NK-92 (cell line): ENCODE results near the gene SPEM3.

Experiments used
- DNase-seq: peaks from one replicate; lab custom pipeline; 2025; ENCODE audit not compliant: unreplicated experiment; lab: John Stamatoyannopoulos, UW

The SPEM3 gene

DNA sequence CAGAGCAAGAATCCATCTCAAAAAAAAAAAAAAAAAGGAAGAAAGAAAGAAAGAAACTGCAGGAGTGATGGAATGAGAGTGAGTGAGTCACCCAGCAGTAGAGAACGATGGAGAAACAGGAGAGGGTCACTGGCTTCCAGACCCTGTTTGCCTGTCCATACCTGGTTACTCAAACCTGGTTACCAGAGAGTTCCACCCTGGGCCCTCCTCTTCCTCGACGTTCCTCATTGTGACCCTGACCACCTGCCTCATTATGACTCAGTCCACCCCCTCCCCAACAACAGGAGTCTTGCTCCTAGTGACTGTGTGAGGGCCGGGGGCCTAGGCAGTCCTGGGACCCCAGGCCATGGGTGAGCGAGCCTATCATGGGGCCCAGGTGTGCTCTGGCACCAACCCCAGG is at the start of gene SPEM3:
SPEM3 (plus strand) TSS at position 301 of the 400 bp plus-strand sequence; CDS start at position 347, 46 bp downstream.
- no peak for DNase-seq

DNA sequence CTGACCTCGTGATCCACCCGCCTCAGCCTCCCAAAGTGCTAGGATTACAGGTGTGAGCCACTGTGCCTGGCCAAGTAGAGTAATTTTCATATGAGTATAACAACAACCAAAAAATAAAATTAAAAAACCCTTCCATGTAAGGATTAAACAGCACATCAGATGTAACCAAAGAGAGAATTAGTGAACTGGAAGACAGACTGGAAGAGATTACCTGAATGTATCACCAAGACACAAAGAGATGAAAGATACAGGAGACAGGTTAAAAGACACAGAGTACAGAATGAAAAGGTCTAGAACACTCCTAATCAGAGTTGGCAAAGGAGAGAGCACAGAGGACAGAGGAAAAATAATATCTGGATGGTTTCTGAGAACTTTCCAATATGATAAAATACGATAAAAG is 49.5 kb upstream of the SPEM3 start:
- no peak for DNase-seq

DNA sequence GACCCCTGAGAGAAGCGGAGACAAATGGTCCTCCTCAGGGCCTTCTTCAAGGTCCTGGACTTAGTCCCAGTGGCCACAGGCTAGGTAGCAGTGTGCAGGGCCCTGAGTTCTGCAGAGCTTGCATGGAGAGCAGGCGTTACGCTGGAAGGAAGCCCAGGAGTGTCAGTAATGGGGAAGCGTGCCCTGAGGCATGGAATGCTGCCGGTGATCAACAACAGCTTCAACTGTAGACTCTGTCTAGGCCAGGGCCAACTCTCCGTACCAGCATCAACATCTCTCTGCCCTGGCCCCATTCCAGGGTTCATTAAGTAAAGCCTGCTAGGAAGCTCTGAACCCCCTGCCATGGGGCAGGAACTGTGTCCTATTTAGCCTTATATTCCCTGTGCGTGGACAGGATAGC is 48.3 kb upstream of the SPEM3 start:
- no peak for DNase-seq

DNA sequence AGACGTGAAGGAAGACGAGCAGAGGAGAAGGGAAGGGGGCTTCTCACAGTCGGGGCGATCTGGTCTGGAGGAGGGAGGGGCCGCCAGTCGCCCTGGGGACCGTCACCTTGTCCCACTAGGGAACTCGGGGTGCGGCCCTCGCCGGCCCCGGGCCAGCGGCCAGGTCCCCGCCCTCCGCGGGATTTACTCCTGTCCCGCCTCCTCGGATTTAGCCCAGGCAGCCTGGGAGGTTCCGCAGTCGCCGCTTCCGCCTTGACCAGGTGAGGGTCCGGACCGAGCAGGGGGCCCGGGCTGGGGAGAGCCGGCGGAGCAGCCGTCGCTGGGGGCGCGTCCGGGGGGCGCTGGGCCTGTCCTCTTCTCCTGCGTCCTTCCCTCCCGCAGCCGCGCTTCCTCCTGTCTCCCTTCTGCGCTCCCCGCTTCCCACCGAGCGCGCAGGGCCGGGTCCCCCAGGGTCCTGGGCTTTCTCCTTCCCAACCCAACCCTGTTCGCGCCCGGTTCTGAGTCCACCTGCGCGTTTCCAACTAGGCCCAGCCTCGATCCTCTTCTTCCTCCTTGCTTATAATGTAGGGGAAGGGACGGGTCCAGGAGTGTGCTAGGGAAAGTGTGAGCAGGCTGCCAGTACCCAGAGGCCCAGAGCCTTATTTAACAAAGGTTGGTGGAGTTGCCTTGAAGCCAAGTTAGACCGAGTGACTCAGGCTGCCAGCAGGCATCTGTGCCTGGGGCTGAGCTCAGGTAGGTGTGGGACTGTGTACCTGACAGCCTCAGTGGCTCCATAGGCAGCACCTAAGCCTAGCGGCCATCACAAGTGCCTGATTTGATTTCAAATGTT is 47.6 kb upstream of the SPEM3 start, which contains the start of gene TNK1:
TNK1 (plus strand) TSS at position 235 of the 829 bp plus-strand sequence. CDS start 1,838 bp downstream, outside the sequence.
- no peak for DNase-seq

DNA sequence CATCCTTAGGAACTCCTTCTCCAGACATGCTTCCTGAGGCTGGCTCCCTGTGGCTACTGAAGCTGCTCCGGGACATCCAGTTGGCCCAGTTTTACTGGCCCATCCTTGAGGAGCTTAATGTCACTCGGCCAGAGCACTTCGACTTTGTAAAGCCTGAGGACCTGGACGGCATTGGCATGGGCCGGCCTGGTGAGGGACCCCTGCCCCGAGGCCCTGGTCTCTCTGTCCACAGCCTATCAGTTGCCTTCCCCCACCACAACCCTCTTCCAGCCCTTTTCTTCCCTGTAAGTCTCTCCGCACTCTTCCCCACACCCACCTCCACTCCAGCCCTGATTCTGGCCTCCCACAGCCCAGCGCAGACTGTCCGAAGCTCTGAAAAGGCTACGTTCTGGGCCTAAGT is 45.8 kb upstream of the SPEM3 start:
- no peak for DNase-seq

DNA sequence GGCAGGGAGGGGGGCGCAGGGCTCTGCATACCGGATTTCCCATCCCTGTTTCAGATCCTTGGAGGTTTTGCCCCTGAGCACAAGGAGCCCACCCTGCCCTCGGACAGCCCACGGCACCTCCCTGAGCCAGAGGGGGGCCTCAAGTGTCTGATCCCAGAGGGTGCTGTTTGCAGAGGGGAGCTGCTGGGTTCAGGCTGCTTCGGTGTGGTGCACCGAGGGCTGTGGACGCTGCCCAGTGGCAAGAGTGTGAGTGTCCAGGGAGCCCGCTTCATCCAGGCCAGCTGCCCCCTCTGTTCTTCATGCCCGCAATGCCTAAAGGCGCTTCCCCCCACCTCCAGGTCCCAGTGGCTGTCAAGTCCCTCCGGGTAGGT is 45.3 kb upstream of the SPEM3 start:
- DNase-seq: no peak

DNA sequence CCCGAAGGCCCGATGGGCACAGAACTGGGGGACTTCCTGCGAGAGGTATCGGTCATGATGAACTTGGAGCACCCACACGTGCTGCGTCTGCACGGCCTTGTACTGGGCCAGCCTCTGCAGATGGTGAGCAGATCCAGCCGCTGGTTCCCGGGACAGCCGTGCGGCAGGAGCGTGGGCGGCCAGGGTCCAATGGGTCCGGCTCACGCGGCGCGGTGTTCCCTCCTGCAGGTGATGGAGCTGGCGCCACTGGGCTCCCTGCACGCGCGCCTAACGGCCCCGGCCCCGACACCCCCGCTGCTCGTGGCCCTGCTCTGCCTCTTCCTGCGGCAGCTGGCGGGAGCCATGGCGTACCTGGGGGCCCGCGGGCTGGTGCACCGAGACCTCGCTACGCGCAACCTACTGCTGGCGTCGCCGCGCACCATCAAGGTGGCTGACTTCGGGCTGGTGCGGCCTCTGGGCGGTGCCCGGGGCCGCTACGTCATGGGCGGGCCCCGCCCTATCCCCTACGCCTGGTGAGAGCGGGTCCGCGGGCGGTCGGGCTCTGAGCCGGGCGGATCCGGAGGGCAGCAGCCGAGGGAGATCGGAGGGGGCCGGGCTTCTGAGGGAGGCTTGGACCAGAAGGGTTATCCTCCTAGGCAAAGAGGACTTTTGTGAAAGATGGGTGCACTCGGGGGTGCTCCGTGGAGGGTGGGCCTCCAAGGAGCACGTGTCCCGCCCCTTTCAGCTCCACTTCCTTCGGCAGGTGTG is 44.7 kb upstream of the SPEM3 start:
- DNase-seq: no peak

DNA sequence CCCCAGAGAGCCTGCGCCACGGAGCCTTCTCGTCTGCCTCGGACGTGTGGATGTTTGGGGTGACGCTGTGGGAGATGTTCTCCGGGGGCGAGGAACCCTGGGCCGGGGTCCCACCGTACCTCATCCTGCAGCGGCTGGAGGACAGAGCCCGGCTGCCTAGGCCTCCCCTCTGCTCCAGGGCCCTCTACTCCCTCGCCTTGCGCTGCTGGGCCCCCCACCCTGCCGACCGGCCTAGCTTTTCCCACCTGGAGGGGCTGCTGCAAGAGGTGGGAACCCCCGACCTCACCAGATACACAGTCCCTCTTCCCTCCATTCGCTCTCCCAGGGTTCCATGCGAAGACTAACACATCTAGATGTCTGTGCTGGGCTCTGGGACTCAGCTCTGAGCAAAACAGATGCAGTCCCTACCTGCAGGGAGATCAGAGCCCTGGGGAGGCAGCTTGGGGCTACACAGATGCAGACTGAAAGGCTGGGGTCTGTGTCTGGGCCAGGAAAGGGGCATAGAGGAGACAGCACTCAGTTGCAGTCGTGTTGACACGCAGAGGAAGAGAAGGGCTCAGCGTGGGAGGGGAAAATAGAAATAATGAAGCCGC is 44.1 kb upstream of the SPEM3 start:
- DNase-seq: no peak

DNA sequence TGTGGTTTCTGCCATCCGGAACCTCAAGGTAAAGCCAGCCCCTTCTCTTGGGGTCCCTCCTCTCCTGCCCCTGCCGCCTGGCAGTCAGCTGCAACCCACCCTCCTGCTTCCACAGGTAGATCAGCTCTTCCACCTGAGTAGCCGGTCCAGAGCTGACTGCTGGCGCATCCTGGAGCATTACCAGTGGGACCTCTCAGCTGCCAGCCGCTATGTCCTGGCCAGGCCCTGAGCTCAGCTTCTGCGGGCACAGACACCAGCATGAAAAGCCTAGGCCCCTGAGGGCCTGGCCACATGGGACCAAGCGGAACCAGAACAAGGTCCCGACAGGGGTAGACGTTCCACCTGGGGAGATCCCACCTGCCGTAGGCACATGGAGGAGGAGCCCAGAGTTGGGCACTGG is 39.8 kb upstream of the SPEM3 start:
- no peak for DNase-seq

DNA sequence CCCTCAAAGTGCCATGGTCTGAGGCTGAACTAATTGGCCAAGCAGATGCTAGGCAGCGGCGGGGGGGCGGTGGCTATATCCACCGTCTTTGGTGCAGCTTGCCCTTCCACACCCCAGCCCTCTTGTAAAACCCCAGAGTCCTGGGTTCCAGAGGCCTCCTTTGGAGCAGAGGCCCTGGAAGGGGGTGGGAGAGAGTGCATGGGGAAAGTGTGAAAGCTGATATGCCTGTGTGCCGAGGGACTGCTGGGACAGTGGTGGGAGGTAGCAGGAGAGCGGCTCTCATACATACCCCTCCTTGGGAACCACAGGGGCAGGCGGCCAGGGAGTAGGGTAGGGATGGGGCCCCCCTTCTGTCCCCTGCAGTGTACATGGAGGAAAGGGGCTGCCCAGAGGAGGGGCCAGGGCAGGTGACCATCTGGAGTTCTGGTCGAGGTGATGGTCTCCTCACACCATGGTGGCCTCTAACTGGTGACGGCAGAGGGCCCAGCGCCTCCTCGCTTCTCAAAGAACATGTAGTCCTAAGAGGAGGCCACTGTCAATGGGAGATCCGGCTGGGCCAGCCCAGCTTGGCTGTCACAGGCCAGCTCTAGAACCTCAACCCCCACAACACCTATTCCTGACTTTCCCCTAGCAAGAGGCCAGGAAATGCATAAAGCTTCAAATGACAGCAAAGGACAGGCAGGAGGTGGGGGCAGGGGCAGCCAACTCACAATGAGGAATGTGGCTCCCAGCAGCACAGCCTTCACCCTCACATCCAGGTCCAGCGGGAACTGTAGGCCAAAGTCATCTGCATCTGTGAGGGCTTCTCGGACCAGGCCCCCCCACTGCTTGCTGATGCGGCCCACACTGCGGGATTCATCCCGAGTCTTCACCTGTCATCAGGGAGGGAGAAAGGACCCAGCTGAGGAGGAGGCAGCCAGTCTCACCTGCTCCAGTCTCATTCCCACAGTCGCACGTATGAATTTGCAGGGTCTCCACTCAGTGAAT is 38.4 kb upstream of the SPEM3 start:
- no peak for DNase-seq

DNA sequence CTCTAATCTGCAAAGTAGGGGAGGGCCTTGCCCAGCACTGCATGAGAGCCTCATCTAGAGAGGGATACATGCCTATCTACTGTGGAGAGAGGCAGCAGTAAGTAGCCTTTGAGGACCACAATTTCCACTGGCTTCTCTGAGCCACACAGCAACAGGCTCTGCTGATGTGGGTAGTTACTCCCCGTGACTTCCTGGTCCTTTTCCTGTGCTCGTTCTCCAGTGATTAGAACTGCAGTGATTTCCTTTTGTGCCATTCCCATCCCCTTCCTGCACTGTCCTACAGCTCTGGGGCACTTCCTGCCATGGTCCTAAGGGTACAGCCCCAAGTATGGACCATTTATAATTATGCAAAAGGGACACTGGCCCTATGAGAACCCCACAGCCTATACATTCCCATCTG is 37.4 kb upstream of the SPEM3 start:
- DNase-seq: no peak

DNA sequence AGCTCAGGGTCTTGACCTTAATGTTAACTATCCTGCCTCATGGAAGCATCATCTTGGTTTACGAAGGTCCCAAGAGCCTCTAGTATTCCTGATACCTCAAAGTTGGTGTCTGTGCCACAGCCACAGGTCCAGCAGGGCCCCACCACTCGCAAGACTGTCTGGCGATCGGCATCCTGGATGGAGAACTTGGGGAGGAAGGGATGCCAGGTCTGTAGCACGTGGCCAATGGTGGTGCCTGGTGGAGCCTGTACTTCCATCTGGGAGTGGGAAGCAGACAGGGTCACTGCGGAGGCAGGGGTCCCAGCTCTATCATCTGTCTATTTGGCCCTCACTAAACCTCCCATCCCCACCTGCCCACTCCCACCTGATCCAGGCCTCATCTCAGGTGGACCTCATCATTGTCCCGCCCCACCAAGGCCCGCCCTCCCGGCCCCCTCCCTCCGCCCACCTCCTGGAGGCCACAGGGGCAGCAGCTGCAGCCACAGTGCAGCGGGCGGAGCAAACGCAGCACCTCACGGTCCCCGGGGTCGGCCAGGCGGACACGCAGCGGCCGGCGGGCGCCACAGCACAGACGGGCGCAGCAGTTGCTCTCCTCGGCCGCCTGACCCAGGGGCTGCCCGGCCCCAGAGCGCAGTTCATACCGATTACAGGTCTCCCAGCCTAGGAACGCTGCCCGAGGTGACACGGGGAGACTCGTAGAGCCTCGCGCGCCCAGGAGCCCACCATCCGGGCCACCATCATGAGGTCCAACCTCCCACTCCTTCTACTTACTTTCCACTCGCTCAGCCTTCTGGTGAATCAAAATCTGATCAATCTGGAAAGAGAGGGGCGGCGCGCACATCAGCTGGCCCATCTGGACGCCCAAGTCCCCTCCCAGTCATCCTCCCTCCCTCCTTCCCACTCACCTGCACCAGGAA is 35.7 kb upstream of the SPEM3 start:
- no peak for DNase-seq

DNA sequence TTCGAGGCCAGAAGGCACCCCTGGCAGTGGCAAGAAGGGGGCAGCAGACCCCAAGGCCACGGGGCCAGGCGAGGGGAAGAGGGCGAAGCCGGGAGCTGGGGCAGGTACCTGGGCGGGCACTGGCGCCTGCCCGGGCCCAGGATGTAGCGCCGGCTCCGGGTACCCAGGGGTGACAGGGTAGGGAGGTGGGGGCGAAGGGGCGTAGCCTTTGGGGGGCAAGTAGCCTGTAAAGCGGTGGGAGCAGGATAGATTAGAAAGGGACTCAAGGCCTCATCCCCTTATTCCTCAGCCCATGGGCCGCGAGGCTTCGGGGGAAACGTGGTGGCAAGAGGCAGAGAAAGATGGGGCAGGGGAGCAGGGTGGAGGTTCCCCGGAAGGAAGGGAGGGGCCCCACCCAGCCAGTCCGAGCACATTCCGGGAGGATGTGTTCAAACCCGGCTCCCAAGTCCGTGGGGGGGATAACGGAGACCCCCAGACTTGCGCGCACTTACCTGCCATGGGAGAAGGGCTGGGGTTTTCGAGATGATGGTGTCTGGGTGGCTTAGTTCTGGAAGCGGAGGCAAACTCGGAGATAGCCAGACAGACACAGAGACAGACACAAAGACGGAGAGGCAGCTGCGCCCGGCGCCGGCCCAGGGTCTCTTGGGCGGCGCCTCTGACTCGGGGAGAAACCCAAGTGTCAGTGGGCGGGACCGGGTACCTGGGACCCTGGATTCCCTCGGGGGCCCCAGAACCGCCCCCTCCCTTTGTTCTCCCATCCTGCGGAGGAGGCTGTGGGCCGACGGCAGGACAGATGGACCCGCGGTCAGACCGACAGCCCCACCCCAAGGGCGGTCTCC is 34.8 kb upstream of the SPEM3 start:
- no peak for DNase-seq

DNA sequence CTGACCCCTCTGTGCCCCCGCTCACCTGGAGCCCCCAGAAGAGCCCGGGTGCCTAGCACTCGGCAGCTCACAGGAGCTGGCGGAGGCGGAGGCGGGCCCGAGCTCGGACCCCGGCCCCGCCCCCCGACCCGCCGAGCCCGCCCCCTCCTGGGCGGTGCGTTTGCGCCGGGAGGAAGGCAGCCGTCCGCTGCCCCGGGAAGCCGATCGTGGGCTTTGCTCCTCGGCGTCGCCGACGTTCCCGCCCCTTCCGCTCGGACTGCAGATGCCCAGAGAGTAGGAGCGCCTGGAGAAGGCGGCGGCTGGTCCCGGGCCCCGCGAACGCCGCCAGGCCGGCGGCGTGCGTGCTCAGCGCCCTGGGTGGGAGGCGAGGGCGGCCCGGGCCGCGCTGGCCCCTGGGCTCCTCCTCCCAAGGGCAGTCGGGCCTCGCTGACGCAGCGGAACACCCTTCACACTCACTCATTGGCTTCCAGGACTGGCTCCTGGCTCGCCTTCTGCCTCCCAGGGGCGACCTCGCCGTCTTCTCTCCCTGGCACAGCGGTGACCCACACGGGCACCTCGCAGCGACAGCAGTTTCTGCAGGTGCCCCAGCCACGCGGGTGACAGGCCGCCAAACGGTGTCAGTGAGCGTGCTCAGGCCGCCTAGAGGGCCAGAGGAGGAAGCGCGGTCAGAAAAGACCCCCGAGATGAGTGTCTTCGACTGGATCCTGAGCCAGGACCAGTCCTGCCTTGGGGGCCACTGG is 34.0 kb upstream of the SPEM3 start, which contains the start of gene PLSCR3:
PLSCR3 (minus strand) TSS at position 74 of the 740 bp plus-strand sequence. CDS start 415 bp downstream, outside the sequence.
- DNase-seq: no peak

DNA sequence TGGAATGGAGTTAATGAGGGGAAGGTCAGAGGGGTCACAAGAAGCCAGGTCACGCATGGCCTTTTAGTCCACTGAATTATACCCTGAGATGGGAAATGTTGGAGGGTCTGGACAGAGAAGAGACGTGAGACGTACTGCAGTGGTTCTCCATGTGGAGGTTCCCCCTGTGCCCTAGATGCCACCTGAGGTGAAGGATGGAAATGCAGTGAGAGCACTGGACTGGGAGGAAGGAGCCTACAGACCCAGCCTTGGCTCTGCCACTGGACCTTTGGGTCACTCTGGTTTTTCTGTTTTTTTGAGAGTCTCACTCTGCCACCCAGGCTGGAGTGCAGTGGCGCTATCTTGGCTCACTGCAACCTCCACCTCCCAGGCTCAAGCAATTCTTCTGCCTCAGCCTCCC is 32.5 kb upstream of the SPEM3 start:
- DNase-seq: no peak

DNA sequence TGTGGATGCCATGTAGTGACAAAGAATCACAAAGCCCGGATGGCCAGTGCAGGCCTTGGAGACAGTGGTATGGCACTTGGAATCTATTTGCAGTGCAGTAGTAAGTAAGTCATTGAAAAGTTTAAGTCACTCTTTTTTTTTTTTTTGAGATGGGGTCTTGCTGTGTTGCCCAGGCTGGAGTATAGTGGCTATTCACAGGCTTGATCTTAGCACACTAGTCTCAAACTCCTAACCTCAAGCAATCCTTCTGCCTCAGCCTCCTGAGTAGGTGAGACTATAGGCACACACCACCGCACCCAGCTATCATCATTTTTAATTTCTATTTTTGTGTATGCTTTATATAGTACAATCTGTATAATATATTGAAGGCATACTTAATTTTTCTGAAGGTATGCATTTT is 30.0 kb upstream of the SPEM3 start:
- DNase-seq: no peak

DNA sequence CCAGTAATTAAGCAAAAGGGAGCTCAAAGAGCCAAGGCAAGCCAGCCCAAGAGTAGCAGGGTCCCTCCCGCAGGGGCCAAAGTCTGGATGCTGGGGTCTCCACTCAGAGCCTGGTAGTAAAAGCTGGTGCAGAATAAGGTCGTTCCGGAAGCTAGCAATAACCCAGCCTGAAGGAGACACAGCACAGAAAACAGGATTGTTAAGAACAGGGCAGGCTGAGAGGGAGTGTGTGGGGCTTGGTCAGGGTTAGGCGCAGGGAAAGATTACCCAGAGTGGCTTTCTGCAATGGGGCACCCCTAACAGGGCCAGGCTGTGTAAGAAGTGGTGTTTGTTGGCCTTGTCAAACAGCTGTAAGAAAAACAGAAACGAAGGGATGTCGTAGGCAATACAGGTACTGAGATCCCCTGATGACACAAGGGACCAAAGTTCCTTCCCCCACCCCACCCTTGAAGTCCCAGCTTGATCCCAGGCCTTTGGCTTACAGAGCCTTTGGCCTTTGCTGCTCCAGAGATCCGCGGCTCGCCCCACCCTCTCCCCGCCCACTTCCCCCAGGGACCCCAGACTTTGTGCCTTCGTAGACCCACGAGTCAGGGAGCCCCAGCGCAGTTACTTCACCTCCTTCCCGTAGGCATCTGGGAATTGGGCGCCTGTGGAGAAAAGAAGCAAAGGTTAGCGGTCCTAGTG is 25.5 kb upstream of the SPEM3 start:
- no peak for DNase-seq

DNA sequence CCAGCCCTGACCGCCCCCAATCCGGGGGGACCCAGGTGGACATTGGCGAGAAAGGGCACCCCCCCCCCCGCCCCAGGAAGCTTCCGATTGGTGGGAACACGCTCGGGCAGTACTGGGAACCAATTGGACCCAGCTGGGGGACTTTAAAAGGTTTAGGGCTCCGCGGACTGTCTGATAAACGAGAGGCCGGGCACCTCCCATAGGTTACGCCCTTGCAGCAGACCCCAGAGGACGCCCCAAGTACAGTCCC is 25.0 kb upstream of the SPEM3 start:
- no peak for DNase-seq
